Measurements from ENCODE around the gene EMP1.

GRCh38 chr12:13258717-13259119, 62.2 kb downstream of the EMP1 start:
- no peak for TF ChIP-seq CREB5 (CRISPR knock-in tag; IDR thresholded peaks at IDR 0.05; ENCODE audit: low read depth)
- TF ChIP-seq ZFP30 (CRISPR knock-in tag; IDR thresholded peaks at IDR 0.05), result no peak
- TF ChIP-seq ARNTL (CRISPR knock-in tag; IDR thresholded peaks at IDR 0.05; ENCODE audit: borderline replicate concordance, low read depth), result no peak
- TF ChIP-seq ISL1 (CRISPR knock-in tag; IDR thresholded peaks at IDR 0.05), result no peak
- no peak for TF ChIP-seq GLIS3 (CRISPR knock-in tag; IDR thresholded peaks at IDR 0.05)
- no peak for TF ChIP-seq ESRRG (CRISPR knock-in tag; IDR thresholded peaks at IDR 0.05)
- TF ChIP-seq RARB (CRISPR knock-in tag; IDR thresholded peaks at IDR 0.05), result no peak
- TF ChIP-seq CSRNP3 (CRISPR knock-in tag; IDR thresholded peaks at IDR 0.05), result no peak
- no peak for TF ChIP-seq PATZ1 (CRISPR knock-in tag; IDR thresholded peaks at IDR 0.05; ENCODE audit: borderline replicate concordance)
- no peak for TF ChIP-seq OSR1 (CRISPR knock-in tag; IDR thresholded peaks at IDR 0.05)
- TF ChIP-seq ZC3H10 (CRISPR knock-in tag; IDR thresholded peaks at IDR 0.05), result no peak
- TF ChIP-seq ZNF8 (CRISPR knock-in tag; IDR thresholded peaks at IDR 0.05), result no peak

Measured in SK-N-SH treated with all-trans-retinoic acid at 6 μM for 48 hours (cell line).